Stimulated activated CD4-positive, alpha-beta T cell treated with anti-CD3 and anti-CD28 coated beads, Interleukin-2, amount 100 ng/mL, for 24 hours (primary cell): ENCODE results near the gene SPINK14.

Source experiments
- DNase-seq, 2 donors: peaks; one replicate each; pipeline ENCODE4 v3.0.0-alpha.2; 2020

The SPINK14 gene

DNA sequence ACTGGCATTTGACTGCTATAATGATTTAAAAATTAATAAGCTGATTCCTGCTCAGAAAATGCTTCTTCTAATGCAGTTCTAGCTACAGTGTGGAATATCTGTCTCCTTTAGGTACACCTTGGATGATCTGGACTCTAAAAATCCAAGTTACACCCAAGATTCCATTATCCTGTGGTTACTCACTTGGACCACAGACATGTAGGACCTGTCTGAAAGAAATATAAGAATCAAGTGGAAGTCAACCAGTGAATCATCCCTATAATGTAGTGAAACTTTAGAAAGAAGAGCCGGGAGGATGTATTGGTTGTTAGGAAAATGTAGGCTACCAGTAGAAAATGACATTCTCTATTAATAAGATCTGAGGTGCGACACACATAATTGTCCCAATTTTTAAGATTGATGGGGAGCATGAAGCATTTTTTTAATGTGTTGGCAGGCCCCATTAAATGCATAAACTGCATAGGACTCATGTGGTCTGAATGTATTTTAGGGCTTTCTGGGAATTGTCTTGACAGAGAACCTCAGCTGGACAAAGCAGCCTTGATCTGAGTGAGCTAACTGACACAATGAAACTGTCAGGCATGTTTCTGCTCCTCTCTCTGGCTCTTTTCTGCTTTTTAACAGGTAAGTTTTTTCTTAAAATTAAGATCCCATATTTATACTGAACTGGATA lies 34.3 kb downstream of the SPINK14 start, which contains the start of gene SPINK6:
SPINK6 (plus strand) TSS at position 512 of the 673 bp plus-strand sequence; CDS start at position 567, 55 bp downstream.
- DNase-seq, result no peak

DNA sequence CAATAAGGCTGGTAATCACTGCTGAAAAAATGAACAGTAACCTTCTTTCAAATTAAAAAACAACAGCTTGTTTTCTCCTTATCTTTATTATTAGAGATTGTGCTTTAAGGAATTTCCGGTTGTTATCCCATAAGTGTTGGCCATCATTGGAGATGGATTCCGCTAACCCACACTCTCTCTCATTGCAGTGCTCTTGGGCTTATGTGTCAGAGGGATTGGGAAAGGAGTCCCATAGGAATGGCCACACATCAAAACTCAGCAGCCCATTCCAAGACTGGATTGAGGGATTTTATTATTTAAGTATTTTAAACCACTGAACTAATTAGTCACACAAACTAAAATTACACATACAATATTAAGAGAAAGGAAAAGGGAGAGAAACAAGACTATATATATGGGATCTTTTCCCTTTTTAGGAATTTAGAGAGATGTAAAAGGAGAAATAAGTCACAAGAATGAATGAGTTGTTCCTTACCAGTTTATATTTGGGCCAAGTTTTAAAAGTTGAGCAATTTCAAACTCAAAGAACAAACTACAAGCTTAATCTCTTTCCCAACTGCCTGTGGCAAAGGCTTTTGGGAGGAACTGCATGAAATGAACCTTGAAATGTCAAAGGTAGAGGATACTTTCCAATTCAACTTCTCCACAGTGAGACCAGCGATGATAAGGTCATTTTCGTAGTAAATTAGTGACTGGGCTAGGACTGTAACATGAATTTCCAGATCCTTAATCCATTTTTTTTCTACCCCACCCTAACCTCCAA lies 36.9 kb downstream of the SPINK14 start:
- no peak for DNase-seq

DNA sequence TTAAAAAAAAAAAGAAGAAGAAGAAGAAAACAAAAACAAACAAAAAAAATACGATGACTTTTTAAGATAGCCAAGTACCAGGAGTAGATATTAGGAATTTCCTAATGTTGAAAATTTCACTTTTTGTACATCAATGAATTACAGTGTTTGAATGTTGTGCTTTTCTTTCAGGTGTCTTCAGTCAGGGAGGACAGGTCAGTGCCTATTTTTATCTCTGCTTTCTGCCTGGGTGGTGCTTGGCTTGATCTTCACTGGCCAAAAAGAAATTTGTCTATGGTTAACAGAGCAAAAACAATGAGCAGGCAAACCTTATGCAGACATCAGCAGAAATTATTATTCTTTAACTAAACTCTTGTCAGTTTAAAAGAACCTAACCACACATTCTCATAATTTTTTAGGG lies 37.5 kb downstream of the SPINK14 start:
- no peak for DNase-seq

DNA sequence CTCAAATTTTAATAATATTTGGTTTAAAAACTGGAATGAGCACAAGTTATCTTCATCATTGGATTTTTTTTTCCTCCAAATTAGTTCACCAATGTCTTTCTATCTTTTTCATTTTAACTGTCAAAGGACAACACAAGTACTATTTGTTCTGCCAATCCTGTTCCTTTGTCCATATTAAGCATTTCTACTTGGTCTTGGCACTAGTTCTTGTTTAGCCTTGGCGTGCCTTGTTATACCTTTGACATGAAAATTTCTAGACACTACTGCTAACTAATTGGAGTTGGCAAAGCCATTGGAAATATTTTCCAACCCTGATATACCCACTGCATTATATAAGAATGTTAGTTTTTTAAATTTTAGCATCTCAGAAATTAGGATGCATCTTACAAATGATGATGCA lies 38.3 kb downstream of the SPINK14 start:
- DNase-seq, result no peak

DNA sequence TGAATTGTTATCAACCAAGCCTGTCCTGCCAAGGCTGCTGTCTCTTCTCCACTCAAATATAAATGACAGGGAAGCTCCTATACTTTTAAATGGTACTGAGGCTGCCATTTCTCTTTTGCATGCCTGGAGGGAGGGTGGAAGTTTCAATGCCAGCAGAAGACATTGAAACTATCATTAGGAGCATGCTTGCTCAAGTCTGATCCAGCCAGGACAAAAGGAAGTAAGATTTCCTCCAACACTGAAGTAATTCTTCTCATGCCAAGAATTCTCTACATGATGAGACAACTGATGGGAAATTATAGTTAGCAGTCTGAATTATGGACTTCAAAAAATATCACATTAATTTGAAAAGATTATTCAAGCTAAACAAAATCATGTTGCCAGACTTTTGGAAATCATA lies 39.9 kb downstream of the SPINK14 start:
- no peak for DNase-seq

- DNase-seq, result no peak
Observed at GRCh38 chr5:148209151-148209770, 40.9 kb downstream of the SPINK14 start.

DNA sequence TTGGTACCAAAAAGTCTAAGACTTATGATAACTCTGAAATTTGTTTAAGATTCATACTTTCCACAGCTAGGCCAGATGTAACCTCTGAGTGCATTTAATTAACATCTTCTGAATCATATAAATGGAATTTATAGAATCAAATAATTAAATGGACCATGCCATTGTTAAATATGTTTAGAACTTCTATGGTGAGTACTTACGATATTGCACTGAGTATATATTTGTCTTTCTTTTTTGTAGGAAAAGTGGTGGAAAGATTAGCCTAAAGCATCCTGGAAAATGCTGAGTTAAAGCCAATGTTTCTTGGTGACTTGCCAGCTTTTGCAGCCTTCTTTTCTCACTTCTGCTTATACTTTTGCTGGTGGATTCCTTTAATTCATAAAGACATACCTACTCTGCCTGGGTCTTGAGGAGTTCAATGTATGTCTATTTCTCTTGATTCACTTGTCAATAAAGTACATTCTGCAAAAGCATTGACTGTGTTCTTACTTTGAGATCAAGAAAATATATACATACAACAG lies 46.4 kb downstream of the SPINK14 start:
- no peak for DNase-seq

DNA sequence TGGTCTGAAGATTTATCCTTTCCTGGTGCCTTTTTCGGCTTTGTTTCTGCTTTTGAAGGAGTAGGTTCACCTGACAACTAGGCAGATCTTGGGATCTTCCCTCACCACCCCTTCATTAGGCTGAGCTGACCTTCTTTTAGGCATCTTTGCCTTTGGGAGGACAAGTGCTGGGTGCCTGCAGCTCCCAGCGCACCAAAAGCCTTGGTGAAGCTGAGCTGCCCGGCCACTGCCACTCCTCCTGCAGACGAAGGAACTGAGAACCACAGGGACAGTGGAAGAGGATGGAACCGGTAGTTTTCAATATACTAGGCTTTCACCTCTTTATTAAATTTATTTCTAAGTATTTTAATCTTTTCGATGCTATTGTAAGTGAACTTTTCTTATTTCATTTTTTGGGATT lies 53.2 kb downstream of the SPINK14 start:
- DNase-seq, result no peak

DNA sequence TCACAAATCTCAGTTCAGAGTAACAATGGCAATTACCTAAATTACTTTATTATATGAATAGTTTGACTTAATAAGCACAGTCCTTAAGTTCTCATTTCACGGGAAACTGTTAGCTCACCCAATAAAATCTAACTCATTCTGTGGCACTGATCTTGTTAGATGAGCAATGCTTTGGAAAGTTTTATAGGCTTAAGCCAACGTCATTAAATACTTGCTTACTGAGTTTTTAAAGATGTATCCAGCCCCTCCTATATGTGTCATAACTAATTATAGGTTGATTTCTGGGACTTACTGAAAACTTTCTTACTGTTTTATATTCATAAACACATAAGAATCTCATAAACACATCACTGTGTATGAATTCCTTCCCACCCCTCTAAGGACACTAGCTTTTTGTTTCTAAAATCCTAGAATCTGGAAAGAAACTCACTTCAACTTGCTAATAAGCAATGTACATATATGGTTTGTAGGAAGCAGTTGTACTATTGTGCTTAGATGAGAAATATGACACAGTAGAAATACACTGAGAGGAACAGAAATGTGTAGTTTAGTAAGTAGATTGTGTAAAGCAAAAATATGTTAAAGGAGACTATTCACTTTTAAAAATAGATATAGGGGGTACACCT lies 55.9 kb downstream of the SPINK14 start:
- no peak for DNase-seq
